NOMO-1 treated with dmso at 0.1 percent for 144 hours (cell line): ENCODE data around the gene PDZRN3.

Source experiments
- DNase-seq: peaks from one replicate; lab custom pipeline; 2025; ENCODE audit not compliant: unreplicated experiment; lab: John Stamatoyannopoulos, UW

Gene PDZRN3

GRCh38 chr3:73529308-73530021, 95.3 kb downstream of the PDZRN3 start:
- DNase-seq: no peak

GRCh38 chr3:73525591-73525990, 99.2 kb downstream of the PDZRN3 start:
- no peak for DNase-seq

DNA sequence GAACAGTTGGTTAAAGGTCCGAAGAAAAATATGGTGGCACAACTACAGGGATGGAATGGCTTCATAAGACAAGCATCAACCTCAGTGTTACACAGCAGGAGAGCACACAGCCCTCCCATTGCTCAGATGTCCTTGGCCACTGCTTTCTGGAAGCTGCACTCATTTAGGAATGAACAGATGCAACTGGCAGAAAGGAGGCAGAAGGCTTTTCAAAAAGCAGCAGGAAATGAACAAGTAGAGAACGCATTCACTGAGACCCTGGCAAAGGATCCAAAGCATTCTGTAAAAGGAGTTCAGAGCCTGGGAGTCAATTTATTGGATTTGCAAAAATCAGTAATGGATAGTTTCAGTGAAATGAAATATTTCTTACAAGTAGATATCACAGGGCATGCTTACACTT, 101.1 kb downstream of the PDZRN3 start:
- no peak for DNase-seq

DNA sequence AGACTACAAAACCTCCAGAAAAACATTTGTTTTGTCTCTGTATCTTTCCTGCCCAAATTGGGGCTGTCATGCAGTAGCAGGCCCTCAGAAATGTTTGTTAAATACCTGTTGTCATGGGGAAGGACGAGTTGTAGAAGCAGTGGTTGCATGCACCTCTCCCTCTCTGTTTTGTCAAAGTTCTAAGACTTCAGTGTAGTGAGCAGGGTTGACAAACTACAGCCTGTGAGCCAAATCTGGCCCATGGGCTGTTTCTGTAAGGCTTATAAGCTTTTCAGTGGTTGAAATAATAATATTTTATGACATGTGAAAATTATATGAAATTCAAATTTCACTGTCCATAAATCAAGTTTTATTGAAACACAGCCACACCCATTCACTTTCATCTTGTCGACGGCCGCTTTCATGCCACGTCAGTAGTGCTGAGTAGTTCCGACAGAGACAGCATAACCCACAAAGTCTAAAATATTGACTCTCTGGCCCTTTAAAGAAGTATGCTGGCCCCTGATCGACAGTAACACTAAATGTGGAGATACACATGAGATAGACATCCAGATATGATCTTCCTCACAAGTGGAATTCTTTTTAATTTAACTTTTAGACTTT, 102.9 kb downstream of the PDZRN3 start:
- DNase-seq: no peak

DNA sequence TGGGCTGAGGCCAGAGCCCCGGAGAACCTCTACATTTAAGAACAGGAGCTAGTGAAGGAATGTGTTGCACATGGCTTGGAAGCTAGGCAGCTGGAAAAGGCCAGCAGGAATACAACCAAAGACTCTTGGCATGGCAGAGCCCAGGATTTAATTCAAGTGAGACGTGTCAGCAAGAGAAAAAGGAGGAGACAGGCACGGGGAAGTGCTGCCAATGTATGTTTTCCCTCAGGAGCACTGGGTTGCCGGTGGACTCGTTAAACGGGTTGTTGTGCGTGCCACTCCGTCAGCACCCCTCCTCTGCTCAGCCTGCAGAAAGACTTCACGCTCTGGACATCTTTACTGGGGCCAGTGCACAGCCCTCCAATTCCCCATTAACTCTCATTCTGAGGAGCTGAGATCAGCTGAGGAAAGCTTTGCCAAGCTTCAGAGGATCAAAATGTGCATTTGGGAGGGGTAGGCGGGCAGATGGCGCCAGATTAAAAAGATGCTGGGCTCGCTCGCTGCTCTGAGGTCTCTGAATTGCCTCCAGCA, 103.7 kb downstream of the PDZRN3 start:
- no peak for DNase-seq

- DNase-seq: no peak
These were observed 108.1 kb downstream of the PDZRN3 start for GRCh38 chr3:73516631-73517030.

DNA sequence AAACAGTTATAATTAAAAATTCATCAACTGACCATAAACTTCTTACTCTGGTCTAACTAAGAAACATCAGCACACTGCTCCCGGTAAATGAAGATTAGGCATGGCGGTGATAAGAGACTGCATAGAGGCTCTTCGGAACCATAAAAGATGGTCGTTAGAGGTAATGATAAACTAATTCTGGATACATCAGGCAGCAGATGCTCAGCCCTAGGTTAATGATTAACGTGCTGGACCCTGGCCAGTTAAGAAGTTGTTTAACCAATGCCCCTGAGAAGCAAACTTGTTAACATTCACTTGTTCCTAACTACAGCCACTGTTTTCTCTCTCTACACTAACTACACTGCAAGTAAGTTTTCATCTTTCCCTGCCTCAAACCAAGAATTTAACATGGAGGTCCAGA, 111.5 kb downstream of the PDZRN3 start:
- DNase-seq: no peak

- DNase-seq: no peak
These were observed 112.9 kb downstream of the PDZRN3 start for GRCh38 chr3:73511571-73512525.

- DNase-seq: no peak
These were observed 114.0 kb downstream of the PDZRN3 start for GRCh38 chr3:73510784-73511183.

GRCh38 chr3:73510334-73510733, 114.4 kb downstream of the PDZRN3 start:
- DNase-seq: no peak

DNA sequence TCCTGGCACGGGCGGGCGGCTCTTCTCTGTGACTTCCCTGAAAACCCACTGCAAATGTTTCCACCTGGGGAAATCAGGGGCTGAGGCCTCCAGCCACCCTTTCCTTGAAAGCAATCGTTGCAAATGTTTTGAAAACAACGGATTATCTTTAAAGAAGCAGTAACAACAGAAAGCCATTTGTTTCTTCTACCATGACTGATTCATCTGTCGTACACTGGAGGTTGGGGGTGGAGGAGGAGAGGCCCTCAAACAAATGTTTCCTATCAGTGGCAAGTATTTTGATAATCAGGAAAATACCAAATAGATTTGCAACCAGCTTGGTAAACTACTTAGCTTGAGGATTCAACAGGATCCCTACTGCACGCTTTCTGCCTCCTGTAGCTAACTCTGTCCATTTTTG, 114.9 kb downstream of the PDZRN3 start:
- DNase-seq: no peak

- DNase-seq: no peak
These were observed 115.7 kb downstream of the PDZRN3 start for GRCh38 chr3:73509066-73509465.

DNA sequence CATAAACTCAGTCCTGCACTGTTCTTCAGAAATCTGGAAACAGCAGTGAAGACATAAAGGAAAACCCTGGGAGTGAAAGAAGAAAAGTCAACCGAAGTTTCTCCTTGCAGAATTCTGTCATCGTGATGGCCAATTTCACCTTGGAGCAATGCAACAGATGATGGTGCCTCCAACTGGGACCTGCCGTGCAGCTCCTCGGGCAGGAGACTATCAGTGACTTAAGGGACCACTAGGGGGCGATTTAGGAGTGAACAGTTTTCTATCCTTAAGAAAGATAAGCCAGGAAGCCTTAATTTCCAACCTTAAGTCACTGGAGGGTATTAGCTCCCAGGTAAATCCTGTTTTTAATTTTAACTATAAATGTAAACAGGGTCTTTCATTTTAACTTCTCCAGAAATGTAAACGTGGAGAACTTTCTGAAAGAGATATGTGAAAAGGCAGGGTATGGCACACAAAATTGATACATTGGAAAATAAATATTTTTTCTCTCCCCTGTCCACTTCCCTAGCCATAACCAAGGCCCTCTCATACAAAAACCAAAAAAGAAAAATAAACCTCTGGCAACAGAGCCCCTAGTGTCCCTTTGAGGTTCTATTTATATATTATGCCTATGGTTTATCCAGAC, 116.3 kb downstream of the PDZRN3 start:
- DNase-seq: no peak

- no peak for DNase-seq
These were observed 119.9 kb downstream of the PDZRN3 start for GRCh38 chr3:73504852-73505251.

DNA sequence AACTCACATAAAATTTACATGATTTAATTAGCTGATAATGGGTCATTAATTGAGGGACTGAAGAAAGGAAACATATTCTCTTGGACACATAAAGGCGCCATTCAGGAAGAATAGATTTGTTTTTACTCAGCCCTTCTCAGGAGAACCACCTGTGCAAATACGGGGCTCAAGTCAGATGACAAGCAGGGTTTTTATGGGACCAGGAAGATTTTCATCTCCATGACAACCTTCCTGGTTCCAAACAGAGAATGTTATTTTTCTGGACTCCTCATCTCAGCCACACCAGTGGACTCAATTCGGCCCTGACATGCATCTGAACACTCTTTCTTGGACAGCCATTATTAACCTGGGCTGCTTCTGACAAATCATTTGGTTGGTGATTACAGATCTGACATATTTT, 120.5 kb downstream of the PDZRN3 start:
- DNase-seq: no peak

DNA sequence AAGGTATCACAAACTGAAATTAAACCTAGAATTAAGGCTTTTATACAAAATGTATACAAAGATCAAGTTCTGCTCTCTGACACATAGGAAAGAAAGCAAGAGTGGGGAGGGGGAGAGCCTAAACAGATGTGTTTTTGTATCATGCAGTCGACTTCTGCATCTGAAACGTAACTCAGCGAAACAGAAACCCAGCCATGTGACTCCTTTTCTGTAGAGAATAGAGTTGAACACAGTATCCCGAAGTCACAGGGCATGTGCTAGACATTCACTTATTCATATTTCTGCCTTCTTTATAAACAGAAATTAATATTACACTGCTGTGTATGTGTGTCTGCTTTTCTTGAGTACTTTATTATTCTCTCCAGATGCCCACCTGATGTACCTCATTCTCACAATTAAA, 121.0 kb downstream of the PDZRN3 start:
- DNase-seq: no peak

- DNase-seq: no peak
These were observed 121.8 kb downstream of the PDZRN3 start for GRCh38 chr3:73502609-73503583.

GRCh38 chr3:73500321-73500720, 124.4 kb downstream of the PDZRN3 start:
- DNase-seq: no peak

DNA sequence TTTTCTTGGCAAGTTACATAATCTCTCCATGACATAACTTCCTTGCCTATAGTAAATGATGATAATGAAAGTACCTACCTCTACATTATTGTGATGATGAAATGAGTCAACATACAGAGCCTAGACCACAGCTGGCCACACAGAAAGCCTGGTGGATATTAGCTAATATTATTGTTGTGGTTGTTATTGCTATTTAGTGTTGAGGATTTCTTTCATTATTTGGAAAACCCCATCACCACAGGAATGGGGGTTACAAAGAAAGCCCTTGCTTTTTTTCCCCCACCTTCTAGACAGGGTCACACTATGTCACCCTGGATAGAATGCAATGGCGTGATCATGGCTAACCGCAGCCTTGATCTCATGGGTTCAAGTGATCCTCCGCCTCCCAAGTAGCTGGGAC, 125.0 kb downstream of the PDZRN3 start:
- DNase-seq: no peak
